Smooth muscle cell (in vitro differentiated cells): ENCODE measurements around the gene OAF. TPM values are rescaled to one million over a fixed set of nuclear protein-coding genes. Genes with fewer than 3 reads are reported as not detected.

Experiments used
- DNase-seq: peaks from one replicate; lab custom pipeline; 2025; ENCODE audit not compliant: unreplicated experiment; lab: John Stamatoyannopoulos, UW
- H2AFZ ChIP-seq: fragments of 200-600 bp; sonication (generic); 2 replicates; pipeline ENCODE4 v1.6.0; 2016; ENCODE audit warnings: antibody characterized with exemption, low read depth, mild to moderate bottlenecking
- H3F3A ChIP-seq: fragments of 200-600 bp; sonication (generic); 2 replicates; pipeline ENCODE4 v1.6.0; 2017; ENCODE audit warnings: antibody characterized with exemption, low read depth
- H3K27ac ChIP-seq: fragments of 200-600 bp; sonication (generic); 2 replicates; pipeline ENCODE4 v1.5.1; 2016; ENCODE audit warnings: low read depth, mild to moderate bottlenecking
- H3K27me3 ChIP-seq: fragments of 200-600 bp; sonication (generic); 2 replicates; pipeline ENCODE4 v1.6.1; 2016; ENCODE audit warnings: low read depth, mild to moderate bottlenecking
- H3K36me3 ChIP-seq: fragments of 200-600 bp; sonication (generic); 2 replicates; pipeline ENCODE4 v1.5.1; 2016; ENCODE audit warnings: low read depth
- H3K4me1 ChIP-seq: fragments of 200-600 bp; sonication (generic); 2 replicates; pipeline ENCODE4 v1.5.1; 2016; ENCODE audit warnings: low read depth
- H3K4me2 ChIP-seq: fragments of 200-600 bp; sonication (generic); 2 replicates; pipeline ENCODE4 v1.6.0; 2016; ENCODE audit warnings: mild to moderate bottlenecking
- H3K4me3 ChIP-seq: fragments of 200-600 bp; sonication (generic); 2 replicates; pipeline ENCODE4 v1.5.1; 2016; ENCODE audit warnings: mild to moderate bottlenecking
- H3K79me2 ChIP-seq: fragments of 200-600 bp; sonication (generic); 2 replicates; pipeline ENCODE4 v1.6.0; 2016; ENCODE audit warnings: low read depth, mild to moderate bottlenecking
- H3K9ac ChIP-seq: fragments of 200-600 bp; sonication (generic); 2 replicates; pipeline ENCODE4 v1.6.0; 2016; ENCODE audit warnings: low read depth
- H3K9me3 ChIP-seq: fragments of 200-600 bp; sonication (generic); replicated peaks from 2 replicates; pipeline ENCODE4 v1.5.1; 2016; ENCODE audit warnings: low read depth
- H4K20me1 ChIP-seq: fragments of 200-600 bp; sonication (generic); 2 replicates; pipeline ENCODE4 v1.6.0; 2016; ENCODE audit warnings: low read depth
- WGBS: methylation state at CpG from one replicate; pipeline ENCODE4 v1.1.7; 2016; ENCODE audit warnings: low lambda C conversion rate; 5-methylcytosine and 5-hydroxymethylcytosine counted together
- polyA plus RNA-seq: library from polyadenylated mRNA; unstranded; fragments of >200 nt; fragmentation: Nextera tagmentation; extraction: Ambion mirVana; gene quantifications from 2 replicates; pipeline ENCODE4 v1.2.1, GENCODE V29; 2016
- total RNA-seq: library from RNA; depleted of rRNA; stranded (reverse); fragments of >200 nt; gene quantifications from 2 replicates; pipeline ENCODE4 v1.2.3, GENCODE V29; 2014
- TF ChIP-seq, protein P1 (sequence below): fragments of 200-600 bp; sonication (generic); IDR thresholded peaks from 2 replicates; pipeline ENCODE4 v1.5.1; 2017; ENCODE audit warnings: borderline replicate concordance, mild to moderate bottlenecking, antibody characterized with exemption; ENCODE audit not compliant: insufficient read depth, poor library complexity, severe bottlenecking

Gene OAF
- total and polyA plus RNA-seq, 2 experiments from 2014 or later: 41.6 to 112 TPM

- no peak for DNase-seq
Measured at GRCh38 chr11:120182790-120183491, 27.9 kb upstream of the OAF start.

GRCh38 chr11:120183701-120184141 lies 27.1 kb upstream of the OAF start:
- DNase-seq: no peak
- Histone ChIP-seq H3K9ac (no peak overlapping the region), H4K20me1 (no peaks in the 10 kb centered on the region), H3F3A (peaks cover 5% of the 10 kb centered on the region), H3K36me3 (no peaks in the 10 kb centered on the region), H3K27me3 (no peaks in the 10 kb centered on the region), H3K4me1 (peaks cover 51% of the 10 kb centered on the region), H2AFZ (no peak overlapping the region), H3K4me2 (no peak overlapping the region), H3K9me3 (no peaks in the 10 kb centered on the region), H3K79me2 (no peaks in the 10 kb centered on the region), H3K27ac (no peak overlapping the region), H3K4me3 (no peak overlapping the region)
- 93% methylated on average over 7 of the region's 7 CpGs for WGBS
- TF ChIP-seq, protein P1, sequence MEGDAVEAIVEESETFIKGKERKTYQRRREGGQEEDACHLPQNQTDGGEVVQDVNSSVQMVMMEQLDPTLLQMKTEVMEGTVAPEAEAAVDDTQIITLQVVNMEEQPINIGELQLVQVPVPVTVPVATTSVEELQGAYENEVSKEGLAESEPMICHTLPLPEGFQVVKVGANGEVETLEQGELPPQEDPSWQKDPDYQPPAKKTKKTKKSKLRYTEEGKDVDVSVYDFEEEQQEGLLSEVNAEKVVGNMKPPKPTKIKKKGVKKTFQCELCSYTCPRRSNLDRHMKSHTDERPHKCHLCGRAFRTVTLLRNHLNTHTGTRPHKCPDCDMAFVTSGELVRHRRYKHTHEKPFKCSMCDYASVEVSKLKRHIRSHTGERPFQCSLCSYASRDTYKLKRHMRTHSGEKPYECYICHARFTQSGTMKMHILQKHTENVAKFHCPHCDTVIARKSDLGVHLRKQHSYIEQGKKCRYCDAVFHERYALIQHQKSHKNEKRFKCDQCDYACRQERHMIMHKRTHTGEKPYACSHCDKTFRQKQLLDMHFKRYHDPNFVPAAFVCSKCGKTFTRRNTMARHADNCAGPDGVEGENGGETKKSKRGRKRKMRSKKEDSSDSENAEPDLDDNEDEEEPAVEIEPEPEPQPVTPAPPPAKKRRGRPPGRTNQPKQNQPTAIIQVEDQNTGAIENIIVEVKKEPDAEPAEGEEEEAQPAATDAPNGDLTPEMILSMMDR: no peak

More at GRCh38 chr11:120182790-120183491, 27.9 kb upstream of the OAF start:
- Histone ChIP-seq H3K27ac (no peak overlapping the region), H4K20me1 (no peaks in the 10 kb centered on the region), H3K9me3 (no peaks in the 10 kb centered on the region), H3K4me2 (no peak overlapping the region), H3K4me3 (no peak overlapping the region), H3F3A (peaks cover 5% of the 10 kb centered on the region), H3K4me1 (peaks cover 50% of the 10 kb centered on the region), H3K27me3 (no peaks in the 10 kb centered on the region), H2AFZ (no peak overlapping the region), H3K9ac (no peak overlapping the region), H3K36me3 (no peaks in the 10 kb centered on the region), H3K79me2 (no peaks in the 10 kb centered on the region)
- TF ChIP-seq, protein P1: peak; percentile 41
- WGBS: 66% methylated on average over 4 of the region's 5 CpGs

GRCh38 chr11:120184371-120184945 lies 26.4 kb upstream of the OAF start:
- TF ChIP-seq, protein P1: no peak
- WGBS: 91% methylated on average over 11 of the region's 11 CpGs
- Histone ChIP-seq H3K27me3 (no peaks in the 10 kb centered on the region), H3K9ac (no peak overlapping the region), H4K20me1 (no peaks in the 10 kb centered on the region), H3K4me1 (peaks cover 45% of the 10 kb centered on the region), H2AFZ (no peak overlapping the region), H3K79me2 (no peaks in the 10 kb centered on the region), H3K4me2 (no peak overlapping the region), H3K27ac (no peak overlapping the region), H3F3A (peaks cover 5% of the 10 kb centered on the region), H3K36me3 (no peaks in the 10 kb centered on the region), H3K4me3 (no peak overlapping the region), H3K9me3 (no peaks in the 10 kb centered on the region)
- DNase-seq: no peak
